ENCODE data around the gene TNFRSF1A. TPM values are rescaled to one million over a fixed set of nuclear protein-coding genes. Genes with fewer than 3 reads are reported as not detected.

The TNFRSF1A gene
- total and polyA plus RNA-seq, 7 donors = 38.8 to 224 (median 117) TPM

GRCh38 chr12:6360080-6360571 lies 18.2 kb upstream of the TNFRSF1A start:
- 80 to 84% (median 82%) methylated on average over 7 of the region's 7 CpGs for WGBS, 3 donors
- H3K36me3 ChIP-seq (ENCODE audit: insufficient read depth in 1 of 2, low read depth in 1 of 2) = no peaks in the 10 kb centered on the region
- peak overlapping the region; percentile 75 for H3K27ac ChIP-seq
- intact Hi-C loops (cut with DNase I) = no loop called here
- no peak for DNase-seq
- TF ChIP-seq, protein P1, sequence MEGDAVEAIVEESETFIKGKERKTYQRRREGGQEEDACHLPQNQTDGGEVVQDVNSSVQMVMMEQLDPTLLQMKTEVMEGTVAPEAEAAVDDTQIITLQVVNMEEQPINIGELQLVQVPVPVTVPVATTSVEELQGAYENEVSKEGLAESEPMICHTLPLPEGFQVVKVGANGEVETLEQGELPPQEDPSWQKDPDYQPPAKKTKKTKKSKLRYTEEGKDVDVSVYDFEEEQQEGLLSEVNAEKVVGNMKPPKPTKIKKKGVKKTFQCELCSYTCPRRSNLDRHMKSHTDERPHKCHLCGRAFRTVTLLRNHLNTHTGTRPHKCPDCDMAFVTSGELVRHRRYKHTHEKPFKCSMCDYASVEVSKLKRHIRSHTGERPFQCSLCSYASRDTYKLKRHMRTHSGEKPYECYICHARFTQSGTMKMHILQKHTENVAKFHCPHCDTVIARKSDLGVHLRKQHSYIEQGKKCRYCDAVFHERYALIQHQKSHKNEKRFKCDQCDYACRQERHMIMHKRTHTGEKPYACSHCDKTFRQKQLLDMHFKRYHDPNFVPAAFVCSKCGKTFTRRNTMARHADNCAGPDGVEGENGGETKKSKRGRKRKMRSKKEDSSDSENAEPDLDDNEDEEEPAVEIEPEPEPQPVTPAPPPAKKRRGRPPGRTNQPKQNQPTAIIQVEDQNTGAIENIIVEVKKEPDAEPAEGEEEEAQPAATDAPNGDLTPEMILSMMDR (IDR thresholded peaks at IDR 0.05) = no peak
- no peak overlapping the region for H3K4me3 ChIP-seq
- H3K4me1 ChIP-seq = peaks cover 26% of the 10 kb centered on the region
- no peaks in the 10 kb centered on the region for H3K9me3 ChIP-seq
- ATAC-seq = no peak
- H3K27me3 ChIP-seq (ENCODE audit: insufficient read depth in 3 of 3, low read length in 2 of 3) = no peaks in the 10 kb centered on the region

GRCh38 chr12:6358881-6359280 lies 17.0 kb upstream of the TNFRSF1A start:
- DNase-seq = no peak
- no peaks in the 10 kb centered on the region for H3K9me3 ChIP-seq
- H3K36me3 ChIP-seq (ENCODE audit: insufficient read depth in 1 of 2, low read depth in 1 of 2) = no peaks in the 10 kb centered on the region
- no peaks in the 10 kb centered on the region for H3K27me3 ChIP-seq (ENCODE audit: insufficient read depth in 3 of 3, low read length in 2 of 3)
- no peak overlapping the region for H3K4me3 ChIP-seq
- TF ChIP-seq, protein P1 (IDR thresholded peaks at IDR 0.05) = no peak
- WGBS, 3 donors = 53 to 61% (median 60%) methylated on average over 1 of the region's 1 CpG
- H3K4me1 ChIP-seq = peaks cover 26% of the 10 kb centered on the region
- peak overlapping the region; percentile 75 for H3K27ac ChIP-seq
- intact Hi-C loops (cut with DNase I) = no loop called here
- ATAC-seq = no peak

- TF ChIP-seq, protein P1 (IDR thresholded peaks at IDR 0.05) = no peak
- Histone ChIP-seq H3K27ac (no peak overlapping the region), H3K27me3 (ENCODE audit: insufficient read depth in 3 of 3, low read length in 2 of 3) (no peaks in the 10 kb centered on the region), H3K36me3 (ENCODE audit: insufficient read depth in 1 of 2, low read depth in 1 of 2) (no peaks in the 10 kb centered on the region), H3K9me3 (no peaks in the 10 kb centered on the region), H3K4me1 (peaks cover 26% of the 10 kb centered on the region), H3K4me3 (no peak overlapping the region)
- DNase-seq (no peak), ATAC-seq (peak in 2 of 4 donors; percentile 6 to 33)
- intact Hi-C loops (cut with DNase I) = no loop called here
- 59 to 80% (median 78%) methylated on average over 5 of the region's 5 CpGs for WGBS, 3 donors
These were observed 14.5 kb upstream of the TNFRSF1A start for GRCh38 chr12:6356374-6356820.

DNA sequence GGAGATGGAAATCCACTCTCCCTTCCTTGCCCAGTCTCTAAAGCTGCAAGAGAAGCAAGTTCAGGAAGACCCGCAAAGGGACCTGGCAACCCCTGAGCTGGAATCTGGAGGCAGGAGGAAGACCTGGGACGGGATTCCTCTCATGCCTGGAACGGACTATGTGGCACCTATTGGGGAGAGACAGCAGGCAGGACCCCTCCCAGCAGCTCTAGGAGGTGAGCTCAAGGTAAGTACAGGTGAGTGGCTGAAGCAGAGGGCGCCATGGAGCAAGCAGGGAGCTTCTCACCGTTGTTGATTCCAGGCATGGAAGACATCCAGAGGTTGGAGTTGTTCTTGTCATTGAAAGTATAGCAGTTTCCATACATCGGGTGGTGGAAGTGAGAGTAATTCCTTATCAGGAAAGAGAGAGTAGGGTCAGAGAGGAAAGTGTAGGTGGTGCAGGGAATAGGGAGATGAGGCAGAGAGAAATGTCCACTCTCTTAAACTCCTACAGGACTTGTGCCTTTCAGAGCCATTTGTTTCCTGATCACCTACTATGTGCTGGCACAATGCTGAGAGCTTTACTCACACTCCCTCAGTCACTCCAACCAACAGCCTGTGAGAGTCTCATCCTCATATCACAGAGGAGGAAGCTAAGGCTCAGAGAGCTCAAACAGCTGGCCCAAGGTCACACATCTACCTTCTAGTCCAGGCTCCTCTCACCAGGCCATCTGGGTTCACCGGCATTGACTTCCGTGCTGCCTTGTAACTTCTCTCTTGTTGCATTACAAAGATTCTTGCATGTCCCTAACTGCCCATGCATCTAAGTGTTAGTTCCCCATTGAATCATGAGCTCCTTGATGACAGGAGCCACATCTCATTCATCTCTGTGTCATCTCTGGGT lies 13.9 kb upstream of the TNFRSF1A start:
- Histone ChIP-seq H3K27me3 (ENCODE audit: insufficient read depth in 3 of 3, low read length in 2 of 3) (no peaks in the 10 kb centered on the region), H3K9me3 (no peaks in the 10 kb centered on the region), H3K27ac (no peak overlapping the region), H3K4me1 (peaks cover 26% of the 10 kb centered on the region), H3K4me3 (no peak overlapping the region), H3K36me3 (ENCODE audit: insufficient read depth in 1 of 2, low read depth in 1 of 2) (no peaks in the 10 kb centered on the region)
- no peak for DNase-seq
- 70 to 82% (median 76%) methylated on average over 8 of the region's 8 CpGs for WGBS, 3 donors
- peak in 1 of 4 donors; percentile 52 for ATAC-seq
- intact Hi-C loops (cut with DNase I) = no loop called here
- TF ChIP-seq, protein P1 (IDR thresholded peaks at IDR 0.05) = no peak

Measured in psoas muscle (tissue), 8 donors.